K562 (cell line): ENCODE data around the gene PRPF38A. TPM values are rescaled to one million over a fixed set of nuclear protein-coding genes. Genes with fewer than 3 reads are reported as not detected.

Experiments used
- BRF1 ChIP-seq: IDR thresholded peaks from 3 replicates; pipeline ENCODE4 v1.6.1; 2011; ENCODE audit warnings: borderline replicate concordance, mild to moderate bottlenecking; ENCODE audit not compliant: insufficient read length; ENCODE audit errors: extremely low read depth
- EP400 ChIP-seq: fragments of 450-650 bp; IDR thresholded peaks from 2 replicates; pipeline ENCODE4 v1.6.1; 2017; ENCODE audit warnings: antibody characterized with exemption, mild to moderate bottlenecking, moderate library complexity
- FOXA3 ChIP-seq, 2 experiments: fragments of 450-650 bp in 1 of 2; sonication (generic) in 1 of 2; formaldehyde crosslinking; IDR thresholded peaks in 1 of 2; conservative IDR thresholded peaks in 1 of 2; 2 replicates each; pipeline versions ENCODE4 v1.4.0 to v1.8.0; 2020 to 2022; ENCODE audit warnings: mild to moderate bottlenecking in 2 of 2, missing genetic modification reagents in 1 of 2
- GTF2B ChIP-seq: IDR thresholded peaks from 2 replicates; pipeline ENCODE4 v1.6.1; 2011; ENCODE audit not compliant: insufficient read length; ENCODE audit errors: extremely low read depth
- MCM5 ChIP-seq: fragments of 450-650 bp; IDR thresholded peaks from 2 replicates; pipeline ENCODE4 v1.6.1; 2016; ENCODE audit warnings: low read depth
- MTA1 ChIP-seq: fragments of 450-650 bp; IDR thresholded peaks from 2 replicates; pipeline ENCODE4 v1.6.1; 2017; ENCODE audit warnings: borderline replicate concordance
- NKRF ChIP-seq: fragments of 450-650 bp; IDR thresholded peaks from 2 replicates; pipeline ENCODE4 v1.6.1; 2016; ENCODE audit warnings: borderline replicate concordance
- NR4A1 ChIP-seq, 2 experiments: fragments of 250-450 bp in 1 of 2; fragments of 450-650 bp in 1 of 2; sonication (Bioruptor Pico) in 1 of 2; IDR thresholded peaks; 2 replicates each; pipeline versions ENCODE4 v1.4.0 to v1.6.1; 2016 to 2020; ENCODE audit warnings: mild to moderate bottlenecking in 2 of 2, missing compliant biosample characterization in 1 of 2, missing genetic modification characterization in 1 of 2, moderate library complexity in 1 of 2
- TRIM25 ChIP-seq: fragments of 450-650 bp; IDR thresholded peaks from 2 replicates; pipeline ENCODE4 v1.7.0; 2016; ENCODE audit warnings: borderline replicate concordance
- ZFX ChIP-seq: sonication (generic); formaldehyde crosslinking; IDR thresholded peaks from 2 replicates; pipeline ENCODE4 v1.8.0; 2022; ENCODE audit warnings: mild to moderate bottlenecking, missing genetic modification reagents, moderate library complexity
- ZNF224 ChIP-seq: sonication (generic); formaldehyde crosslinking; IDR thresholded peaks from 2 replicates; pipeline ENCODE4 v1.8.0; 2022; ENCODE audit warnings: mild to moderate bottlenecking, missing genetic modification reagents
- ZNF318 ChIP-seq, 2 experiments: fragments of 450-650 bp; IDR thresholded peaks; 2 replicates each; pipeline ENCODE4 v1.6.1; 2016; ENCODE audit warnings: mild to moderate bottlenecking in 2 of 2, borderline replicate concordance in 1 of 2, low read depth in 1 of 2, moderate library complexity in 1 of 2
- polyA plus RNA-seq, 8 experiments: library from polyadenylated mRNA; depleted of rRNA in 4 of 8; stranded (reverse) in 5 of 8; unstranded in 3 of 8; fragments of >200 nt; fragmentation: Nextera tagmentation in 2 of 8; fragmentation: Illumina TruSeq in 1 of 8; extraction: Ambion mirVana in 2 of 8; extraction: Trizol in 1 of 8; gene quantifications; 2 replicates each; pipeline versions ENCODE4 v1.2.1 to v1.2.3, GENCODE V29; 2011 to 2014; ENCODE audit warnings: inconsistent platforms in 1 of 8, missing spikeins in 1 of 8
- total RNA-seq, 7 experiments: library from RNA; depleted of rRNA in 6 of 7; stranded (reverse); fragments of >200 nt in 6 of 7; fragmentation: Illumina TruSeq in 2 of 7; extraction: Trizol in 2 of 7; gene quantifications; 2 replicates each; pipeline versions ENCODE4 v1.2.1 to v1.2.3, GENCODE V29; 2011 to 2021; ENCODE audit warnings: low replicate concordance in 1 of 7

PRPF38A gene
- total and polyA plus RNA-seq, 9 of the 15 experiments (the other 6 are each of a cell fraction or from before 2014, with no cell fraction given): 53.6 to 198 (median 89.2) TPM

GRCh38 chr1:52404116-52404974 lies at the start of gene PRPF38A, which contains the start of gene ORC1 (continued):
- no peak for TF ChIP-seq NR4A1 (CRISPR knock-in tag; IDR thresholded peaks at IDR 0.05)
- TF ChIP-seq NR4A1 (tag; IDR thresholded peaks at IDR 0.05): 0 out of 2 replicates have a peak, but pooled peaks have one; percentile 25
- peak in 1 of 2 experiments; percentile 52; a peak in 3 of 4 replicates for TF ChIP-seq ZNF318 (IDR thresholded peaks at IDR 0.05; ENCODE audit: borderline replicate concordance in 1 of 2, low read depth in 1 of 2)
- peak; percentile 92 for TF ChIP-seq EP400
- no peak for TF ChIP-seq MCM5
- no peak for TF ChIP-seq ZNF224 (CRISPR knock-in tag)
- TF ChIP-seq MTA1: 0 out of 2 replicates have a peak, but pooled peaks have one; percentile 27
- no peak; a peak in 1 of 4 replicates for TF ChIP-seq FOXA3 (CRISPR knock-in tag; conservative IDR thresholded peaks at IDR 0.05 in 1 of 2, IDR thresholded peaks at IDR 0.05 in 1 of 2)
- peak; percentile 69 for TF ChIP-seq NKRF
- no peak for TF ChIP-seq TRIM25
- TF ChIP-seq GTF2B: peak; percentile 63
- TF ChIP-seq BRF1: no peak
- peak; percentile 59 for TF ChIP-seq ZFX
